ENCODE results near the gene CBX6.

CBX6 gene

GRCh38 chr22:38874529-38875222, 2.7 kb upstream of the CBX6 start:
- ChIA-PET CTCF (interaction anchor here (0.8 to 1.3 kb wide), 4 partner anchors 13 to 654 kb away, joined by 3 to 6 read pairs (median 3); no protein-coding TSS in a partner anchor), POLR2A (no interaction called here)
- TF ChIP-seq CTCF (IDR thresholded peaks at IDR 0.05; ENCODE audit: control extremely low read depth, extremely low read depth, low read depth, missing control alignments), result no peak
- DNase-seq (ENCODE audit: extremely low spot score), result peak; percentile 5

GRCh38 chr22:38873469-38874411, 1.7 kb upstream of the CBX6 start:
- TF ChIP-seq CTCF (IDR thresholded peaks at IDR 0.05; ENCODE audit: control extremely low read depth, extremely low read depth, low read depth, missing control alignments), result no peak
- ChIA-PET CTCF (interaction anchor here (0.8 to 1.3 kb wide), 4 partner anchors 12 to 655 kb away, joined by 3 to 6 read pairs (median 3); no protein-coding TSS in a partner anchor), POLR2A (interaction anchor here (0.5 kb wide), 1 partner anchor 217 kb away, joined by 3 read pairs; no protein-coding TSS in a partner anchor)
- DNase-seq (ENCODE audit: extremely low spot score), result peak; percentile 64

GRCh38 chr22:38872831-38873248, 824 bp upstream of the CBX6 start:
- POLR2A ChIA-PET, result interaction anchor here (0.5 kb wide), 1 partner anchor 99 kb away, joined by 4 read pairs; no protein-coding TSS in a partner anchor
- TF ChIP-seq CTCF (IDR thresholded peaks at IDR 0.05; ENCODE audit: control extremely low read depth, extremely low read depth, low read depth, missing control alignments), result no peak
- no peak for DNase-seq (ENCODE audit: extremely low spot score)
- CTCF ChIA-PET, result no interaction called here

GRCh38 chr22:38871360-38872171, 450 bp downstream of the CBX6 start:
- no peak for TF ChIP-seq CTCF (IDR thresholded peaks at IDR 0.05; ENCODE audit: control extremely low read depth, extremely low read depth, low read depth, missing control alignments)
- DNase-seq (ENCODE audit: extremely low spot score), result no peak
- POLR2A ChIA-PET, result interaction anchor here (0.6 to 0.7 kb wide), 2 partner anchors 166 to 655 kb away, joined by 3 to 4 read pairs; partner anchors contain the start of gene GTPBP1
- CTCF ChIA-PET, result interaction anchor here (0.9 to 4.9 kb wide), 21 partner anchors 9 to 446 kb away, joined by 3 to 90 read pairs (median 7); partner anchors contain the start of gene APOBEC3B

GRCh38 chr22:38870791-38871359, 1.1 kb downstream of the CBX6 start:
- CTCF ChIA-PET, result interaction anchor here (0.9 to 4.9 kb wide), 47 partner anchors 9 to 658 kb away, joined by 3 to 90 read pairs (median 4); partner anchors contain the start of genes APOBEC3B, APOBEC3D, CBX7 and RPL3
- POLR2A ChIA-PET, result no interaction called here
- TF ChIP-seq CTCF (IDR thresholded peaks at IDR 0.05; ENCODE audit: control extremely low read depth, extremely low read depth, low read depth, missing control alignments), result no peak
- DNase-seq (ENCODE audit: extremely low spot score), result no peak

Data from GM10248 (cell line).